Activated naive CD4-positive, alpha-beta T cell treated with anti-CD3 and anti-CD28 coated beads for 36 hours (primary cell): ENCODE results near the gene DGKB. TPM values are rescaled to one million over a fixed set of nuclear protein-coding genes. Genes with fewer than 3 reads are reported as not detected.

Experiments used
- CTCF ChIA-PET: fragments of 350-600 bp; sonication (Branson Sonifier 250); formaldehyde crosslinking; loops from one replicate; lab custom pipeline; 2021; ENCODE audit warnings: antibody characterized with exemption; lab: Charles Lee
- DNase-seq: peaks from one replicate; pipeline ENCODE4 v3.0.0-alpha.2; 2020
- H3K27ac Mint-ChIP-seq: one replicate; pipeline ENCODE4 v1.8.0; 2021; ENCODE audit warnings: mild to moderate bottlenecking, mixed read lengths
- H3K27me3 Mint-ChIP-seq: one replicate; pipeline ENCODE4 v1.8.0; 2021; ENCODE audit warnings: low read depth, mixed read lengths
- H3K36me3 Mint-ChIP-seq: one replicate; pipeline ENCODE4 v1.8.0; 2021; ENCODE audit warnings: low read depth, mixed read lengths
- H3K4me1 Mint-ChIP-seq: one replicate; pipeline ENCODE4 v1.8.0; 2021; ENCODE audit warnings: low read depth, mixed read lengths
- H3K4me3 Mint-ChIP-seq: one replicate; pipeline ENCODE4 v1.8.0; 2021; ENCODE audit warnings: mild to moderate bottlenecking, moderate library complexity, mixed read lengths
- H3K9me3 Mint-ChIP-seq: one replicate; pipeline ENCODE4 v1.8.0; 2021; ENCODE audit warnings: mixed read lengths
- intact Hi-C: fragments of 100-400 bp; cut with micrococcal nuclease; formaldehyde crosslinking; loops from one replicate; pipeline ENCODE4 v1.15.1; 2023
- total RNA-seq, 2 experiments: library from RNA; stranded (reverse); gene quantifications; one replicate each; pipeline ENCODE4 v1.2.3, GENCODE V29; 2021

Gene DGKB
- total RNA-seq, 2 experiments from 2014 or later = not detected

- H3K9me3 Mint-ChIP-seq = no peaks in the 10 kb centered on the region
- no peak overlapping the region for H3K4me3 Mint-ChIP-seq
- H3K36me3 Mint-ChIP-seq = no peaks in the 10 kb centered on the region
- H3K27ac Mint-ChIP-seq = no peak overlapping the region
- no peaks in the 10 kb centered on the region for H3K27me3 Mint-ChIP-seq
- H3K4me1 Mint-ChIP-seq = no peaks in the 10 kb centered on the region
- no peak for DNase-seq
- intact Hi-C loops = no loop called here
- CTCF ChIA-PET = no interaction called here
Observed at GRCh38 chr7:14635955-14636354, 266.6 kb downstream of the DGKB start.

DNA sequence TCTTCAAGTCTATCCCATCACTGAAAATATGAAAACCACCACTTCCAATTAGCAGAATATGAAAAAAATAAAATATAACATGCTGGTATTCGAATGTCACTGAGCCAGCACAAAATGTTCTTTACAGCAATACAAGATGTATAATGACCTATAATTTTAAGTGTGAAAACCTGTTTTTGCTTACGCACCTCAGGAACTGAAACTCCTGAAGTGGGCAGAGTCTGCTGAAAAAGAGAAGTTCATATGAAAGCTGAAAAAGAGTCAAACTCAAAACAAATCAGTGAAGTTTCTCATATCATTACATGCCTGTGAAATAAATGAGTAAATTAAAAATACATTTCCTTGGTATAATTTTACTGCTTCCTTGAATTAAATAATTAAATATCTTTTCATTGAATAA, 272.5 kb downstream of the DGKB start:
- H3K4me3 Mint-ChIP-seq = no peak overlapping the region
- no peak for DNase-seq
- intact Hi-C loops = no loop called here
- CTCF ChIA-PET = no interaction called here
- no peak overlapping the region for H3K27ac Mint-ChIP-seq
- no peaks in the 10 kb centered on the region for H3K36me3 Mint-ChIP-seq
- H3K27me3 Mint-ChIP-seq = no peaks in the 10 kb centered on the region
- H3K9me3 Mint-ChIP-seq = no peaks in the 10 kb centered on the region
- no peaks in the 10 kb centered on the region for H3K4me1 Mint-ChIP-seq

DNA sequence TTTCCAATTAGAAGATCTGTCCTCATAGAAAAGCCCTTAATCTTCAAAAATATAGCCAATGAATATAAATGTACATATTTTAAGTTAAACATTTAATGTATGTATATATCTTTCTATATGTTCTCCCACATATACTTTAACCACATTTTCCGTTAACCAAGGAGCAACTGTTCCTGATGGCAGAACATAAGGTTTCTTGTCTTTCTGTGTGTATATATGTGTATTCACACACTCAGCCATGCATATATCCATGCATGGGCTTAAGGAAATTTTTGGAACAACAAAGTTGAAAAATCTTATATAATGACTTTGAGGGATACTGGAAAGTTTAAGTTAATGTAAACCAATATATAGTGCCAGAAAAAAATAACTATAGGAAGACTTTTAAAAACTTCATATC, 274.0 kb downstream of the DGKB start:
- CTCF ChIA-PET = no interaction called here
- no peak for DNase-seq
- Mint-ChIP-seq H3K4me1 (no peaks in the 10 kb centered on the region), H3K9me3 (no peaks in the 10 kb centered on the region), H3K27ac (no peak overlapping the region), H3K36me3 (no peaks in the 10 kb centered on the region), H3K27me3 (no peaks in the 10 kb centered on the region), H3K4me3 (no peak overlapping the region)
- intact Hi-C loops = no loop called here

DNA sequence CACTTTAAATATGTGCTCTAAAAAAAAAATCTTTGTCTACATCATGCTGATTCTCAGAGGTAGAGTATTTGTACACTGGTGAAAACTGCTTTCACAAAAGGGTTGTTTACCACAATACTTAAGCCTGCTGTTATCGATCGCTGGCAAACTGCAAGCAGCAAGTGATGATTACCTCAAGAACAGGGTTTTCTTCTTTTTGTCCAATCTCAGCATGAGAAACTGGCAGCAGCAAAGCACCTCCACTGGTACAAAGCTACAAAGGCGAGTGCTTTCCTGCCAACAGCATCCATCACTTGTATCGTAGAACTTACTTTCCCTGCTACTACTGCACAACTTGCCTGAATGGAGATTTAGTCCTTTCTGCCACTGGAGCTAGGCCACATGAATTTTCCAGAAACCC, 276.5 kb downstream of the DGKB start:
- no peak overlapping the region for H3K4me3 Mint-ChIP-seq

DNA sequence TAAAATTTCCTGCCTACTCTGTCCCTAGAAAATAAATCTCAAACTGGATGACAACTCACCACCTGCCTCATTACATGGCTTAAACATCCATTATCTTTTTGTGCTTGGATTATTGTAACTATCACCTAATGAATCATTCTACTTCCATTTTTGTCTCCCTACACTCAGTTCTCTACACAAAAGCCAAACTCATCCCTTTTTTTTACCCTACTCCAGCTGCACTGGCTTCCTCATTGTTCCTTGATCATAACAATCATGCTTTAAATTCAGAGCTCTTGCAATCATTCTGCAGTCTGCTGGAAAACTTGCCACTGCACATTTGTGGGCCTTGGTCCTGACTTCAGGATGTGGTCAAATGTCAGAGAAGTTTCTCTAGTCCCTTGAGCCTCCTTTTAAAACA, 280.0 kb downstream of the DGKB start:
- CTCF ChIA-PET = no interaction called here
- Mint-ChIP-seq H3K4me3 (no peak overlapping the region), H3K27ac (no peak overlapping the region), H3K9me3 (no peaks in the 10 kb centered on the region), H3K27me3 (no peaks in the 10 kb centered on the region), H3K36me3 (no peaks in the 10 kb centered on the region), H3K4me1 (no peaks in the 10 kb centered on the region)
- DNase-seq = no peak
- intact Hi-C loops = no loop called here

More for the DNA sequence above, 276.5 kb downstream of the DGKB start:
- intact Hi-C loops = no loop called here
- CTCF ChIA-PET = no interaction called here
- DNase-seq = no peak
- no peaks in the 10 kb centered on the region for H3K4me1 Mint-ChIP-seq
- H3K9me3 Mint-ChIP-seq = no peaks in the 10 kb centered on the region
- no peak overlapping the region for H3K27ac Mint-ChIP-seq
- H3K36me3 Mint-ChIP-seq = no peaks in the 10 kb centered on the region
- H3K27me3 Mint-ChIP-seq = no peaks in the 10 kb centered on the region

DNA sequence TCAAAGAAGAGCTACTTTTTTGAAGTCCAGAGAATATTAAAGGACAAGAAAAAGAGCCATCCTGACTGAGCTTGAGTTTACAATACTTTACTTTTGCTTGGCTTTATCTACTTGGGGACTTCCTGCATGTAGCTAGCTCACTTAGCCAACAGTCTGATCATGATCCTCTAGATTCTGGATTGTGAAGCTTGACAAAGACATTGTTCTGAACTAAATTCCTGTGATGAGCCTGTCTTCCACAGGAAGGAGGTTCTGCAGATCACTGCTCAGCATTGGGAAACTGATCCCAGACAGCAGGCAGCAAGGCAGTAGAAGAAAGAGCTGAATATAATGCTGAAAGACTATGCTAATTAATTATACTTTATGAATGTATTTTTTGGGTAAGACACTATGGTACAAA, 296.4 kb downstream of the DGKB start:
- Mint-ChIP-seq H3K9me3 (peaks cover 2% of the 10 kb centered on the region), H3K27ac (no peak overlapping the region)
- CTCF ChIA-PET = no interaction called here

GRCh38 chr7:14604606-14605005, 297.9 kb downstream of the DGKB start:
- CTCF ChIA-PET = no interaction called here
- Mint-ChIP-seq H3K4me3 (no peak overlapping the region), H3K9me3 (peaks cover 2% of the 10 kb centered on the region)

More for the DNA sequence above, 296.4 kb downstream of the DGKB start:
- Mint-ChIP-seq H3K4me1 (no peaks in the 10 kb centered on the region), H3K4me3 (no peak overlapping the region), H3K27me3 (no peaks in the 10 kb centered on the region), H3K36me3 (no peaks in the 10 kb centered on the region)
- intact Hi-C loops = no loop called here
- DNase-seq = no peak

DNA sequence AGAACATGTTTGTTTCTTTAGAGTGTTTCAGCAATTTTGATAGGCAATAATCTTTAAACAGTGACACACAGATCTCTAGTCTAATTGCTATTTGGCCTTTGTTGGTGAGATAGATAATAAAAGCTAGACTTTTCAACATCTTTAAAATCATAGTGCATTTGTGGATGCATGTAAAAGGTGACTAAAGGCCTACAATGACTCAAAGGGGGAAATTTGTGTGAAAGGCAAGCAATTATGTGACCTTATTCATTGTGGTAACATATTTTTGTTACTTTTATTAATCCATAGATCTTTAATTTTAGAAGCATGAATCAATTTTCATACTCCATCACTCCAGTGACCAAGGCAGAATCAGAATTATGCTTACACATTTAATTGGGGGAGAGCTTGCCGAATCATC, 299.7 kb downstream of the DGKB start:
- intact Hi-C loops = no loop called here

More at GRCh38 chr7:14604606-14605005, 297.9 kb downstream of the DGKB start:
- DNase-seq = no peak
- Mint-ChIP-seq H3K36me3 (no peaks in the 10 kb centered on the region), H3K4me1 (no peaks in the 10 kb centered on the region), H3K27me3 (no peaks in the 10 kb centered on the region), H3K27ac (no peak overlapping the region)
- intact Hi-C loops = no loop called here

DNA sequence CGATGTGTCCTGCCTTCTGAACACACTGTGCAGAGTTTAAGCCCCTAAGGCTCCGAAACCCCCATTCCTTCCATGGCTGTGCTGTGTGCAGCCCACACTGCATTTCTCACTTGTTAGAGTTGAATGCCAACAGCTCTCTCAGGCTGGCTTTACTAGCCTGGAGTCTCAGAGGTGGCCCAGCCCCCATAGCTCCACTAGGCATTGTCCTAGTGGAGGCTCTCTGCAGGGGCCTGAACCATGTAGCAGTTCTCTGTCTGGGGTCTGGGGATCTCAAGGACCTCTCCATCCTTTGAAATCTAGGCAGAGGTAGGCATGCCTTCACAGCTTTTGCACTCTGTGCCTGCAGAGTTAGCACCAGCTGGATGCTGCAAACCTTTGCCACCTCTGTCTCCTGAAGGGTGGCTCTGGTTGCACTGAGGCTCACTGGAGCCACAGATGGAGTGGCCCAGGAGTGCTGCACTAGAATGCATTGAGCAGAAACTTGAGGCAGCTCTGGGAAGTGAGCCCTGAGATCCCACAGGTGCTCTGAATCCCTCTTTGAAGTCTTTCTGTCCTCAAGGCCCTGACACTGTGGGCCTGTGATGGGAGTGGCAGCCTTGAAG, 301.7 kb downstream of the DGKB start:
- Mint-ChIP-seq H3K9me3 (peaks cover 4% of the 10 kb centered on the region), H3K4me1 (no peaks in the 10 kb centered on the region), H3K27ac (no peak overlapping the region), H3K4me3 (no peak overlapping the region), H3K27me3 (no peaks in the 10 kb centered on the region), H3K36me3 (no peaks in the 10 kb centered on the region)
- intact Hi-C loops = no loop called here
- DNase-seq = no peak
- CTCF ChIA-PET = no interaction called here

More for the DNA sequence above, 299.7 kb downstream of the DGKB start:
- H3K4me1 Mint-ChIP-seq = no peaks in the 10 kb centered on the region
- H3K9me3 Mint-ChIP-seq = peaks cover 2% of the 10 kb centered on the region
- no peak for DNase-seq
- no peak overlapping the region for H3K27ac Mint-ChIP-seq
- H3K27me3 Mint-ChIP-seq = no peaks in the 10 kb centered on the region
- no peak overlapping the region for H3K4me3 Mint-ChIP-seq
- CTCF ChIA-PET = no interaction called here
- H3K36me3 Mint-ChIP-seq = no peaks in the 10 kb centered on the region

DNA sequence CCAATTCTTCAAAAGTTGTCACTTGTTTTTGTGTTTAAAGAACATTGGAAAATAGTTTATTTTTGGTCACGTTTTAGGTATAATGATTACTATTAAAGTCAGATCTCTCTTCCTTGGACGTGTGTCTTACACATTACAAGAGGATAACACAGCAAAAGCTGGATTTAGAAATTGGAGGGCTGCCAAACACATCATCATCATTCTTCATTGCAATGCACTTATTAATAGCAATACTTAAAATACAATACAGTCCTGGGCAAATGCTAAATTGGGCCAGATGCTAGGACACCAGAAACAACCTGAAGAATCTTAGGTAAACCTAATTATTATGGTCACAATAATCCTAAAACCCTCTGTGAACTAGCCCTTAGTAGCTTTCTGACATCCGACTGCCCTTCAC, 303.6 kb downstream of the DGKB start:
- Mint-ChIP-seq H3K4me3 (no peak overlapping the region), H3K4me1 (no peaks in the 10 kb centered on the region), H3K36me3 (no peaks in the 10 kb centered on the region), H3K27ac (no peak overlapping the region), H3K27me3 (no peaks in the 10 kb centered on the region), H3K9me3 (peaks cover 4% of the 10 kb centered on the region)
- intact Hi-C loops = no loop called here
- no peak for DNase-seq
- CTCF ChIA-PET = no interaction called here

GRCh38 chr7:14596421-14596820, 306.1 kb downstream of the DGKB start:
- CTCF ChIA-PET = no interaction called here
- no peak overlapping the region for H3K27ac Mint-ChIP-seq
- no peaks in the 10 kb centered on the region for H3K27me3 Mint-ChIP-seq
- H3K4me1 Mint-ChIP-seq = no peaks in the 10 kb centered on the region
- H3K9me3 Mint-ChIP-seq = peaks cover 1% of the 10 kb centered on the region
- H3K36me3 Mint-ChIP-seq = no peaks in the 10 kb centered on the region
- no peak for DNase-seq
- H3K4me3 Mint-ChIP-seq = no peak overlapping the region
- intact Hi-C loops = no loop called here

DNA sequence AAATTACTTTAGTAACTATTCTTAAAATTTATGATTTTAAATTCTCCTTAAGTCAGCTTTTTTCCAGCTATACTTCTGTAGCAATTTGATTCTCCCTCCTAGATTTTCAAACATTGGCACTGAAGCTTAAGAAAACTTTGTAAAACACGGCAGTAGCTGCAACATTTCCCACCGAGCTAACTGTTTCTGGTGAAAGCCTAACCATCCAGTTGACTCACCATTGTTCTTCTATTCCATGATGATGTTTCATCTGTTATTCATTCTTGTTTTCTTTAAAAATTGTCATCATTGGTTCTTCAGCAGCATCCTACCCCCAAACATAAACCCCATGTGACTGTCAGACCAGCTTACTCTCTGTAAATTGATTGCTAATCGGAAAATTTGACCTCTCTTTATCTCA, 312.3 kb downstream of the DGKB start:
- Mint-ChIP-seq H3K4me3 (no peak overlapping the region), H3K4me1 (no peaks in the 10 kb centered on the region), H3K27me3 (no peaks in the 10 kb centered on the region), H3K9me3 (peaks cover 7% of the 10 kb centered on the region), H3K36me3 (no peaks in the 10 kb centered on the region), H3K27ac (no peak overlapping the region)
- no peak for DNase-seq
- intact Hi-C loops = no loop called here
- CTCF ChIA-PET = no interaction called here

DNA sequence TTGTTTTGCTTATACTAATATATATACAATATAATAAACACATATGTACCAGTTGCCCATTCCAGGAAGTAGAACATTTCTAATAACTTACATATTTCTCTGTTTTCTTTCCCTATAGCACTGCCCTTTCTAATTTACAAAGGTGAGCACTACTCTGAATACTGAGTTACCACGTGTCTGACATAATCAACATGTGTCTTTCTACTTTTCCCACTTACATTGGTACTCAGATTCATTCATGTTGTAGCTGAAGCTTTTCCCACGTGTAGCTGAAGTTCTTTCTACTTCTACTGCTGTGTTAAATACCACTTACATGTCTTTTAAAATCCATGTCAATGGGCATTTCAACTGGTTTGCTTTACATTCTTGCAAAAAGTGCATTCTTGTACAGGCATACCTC, 317.3 kb downstream of the DGKB start:
- Mint-ChIP-seq H3K4me1 (no peaks in the 10 kb centered on the region), H3K9me3 (peaks cover 7% of the 10 kb centered on the region), H3K36me3 (no peaks in the 10 kb centered on the region), H3K27ac (no peak overlapping the region), H3K4me3 (no peak overlapping the region), H3K27me3 (no peaks in the 10 kb centered on the region)
- DNase-seq = no peak
- intact Hi-C loops = no loop called here
- CTCF ChIA-PET = no interaction called here
